Stimulated activated CD4-positive, alpha-beta T cell treated with anti-CD3 and anti-CD28 coated beads, Interleukin-4, amount 100 ng/mL, for 48 hours (primary cell): ENCODE measurements around the gene GALNTL6.
A peak's percentile ranks its signal among the peaks of the same experiment; 100 is the strongest.

Experiments used
- DNase-seq, 2 donors: peaks; one replicate each; pipeline ENCODE4 v3.0.0-alpha.2; 2020; ENCODE audit warnings: low read depth in 2 of 2

GALNTL6 gene

GRCh38 chr4:172983631-172984030, 1170.4 kb downstream of the GALNTL6 start:
- no peak for DNase-seq

GRCh38 chr4:172985552-172985951, 1172.3 kb downstream of the GALNTL6 start:
- no peak for DNase-seq

- DNase-seq: no peak
Observed at GRCh38 chr4:172986114-172986513, 1172.9 kb downstream of the GALNTL6 start.

GRCh38 chr4:172989984-172990820, 1177.0 kb downstream of the GALNTL6 start:
- DNase-seq: no peak

GRCh38 chr4:172992648-172993378, 1179.6 kb downstream of the GALNTL6 start:
- DNase-seq: no peak

- no peak for DNase-seq
Observed at GRCh38 chr4:172995161-172995560, 1182.0 kb downstream of the GALNTL6 start.

GRCh38 chr4:172995704-172996103, 1182.5 kb downstream of the GALNTL6 start:
- no peak for DNase-seq

- DNase-seq: no peak
Observed at GRCh38 chr4:172996571-172997216, 1183.5 kb downstream of the GALNTL6 start.

- no peak for DNase-seq
Observed at GRCh38 chr4:172997217-172997609, 1184.0 kb downstream of the GALNTL6 start.

- no peak for DNase-seq
Observed at GRCh38 chr4:172997856-172998255, 1184.7 kb downstream of the GALNTL6 start.

GRCh38 chr4:172998527-172999469, 1185.6 kb downstream of the GALNTL6 start:
- DNase-seq: no peak

GRCh38 chr4:173001571-173001970, 1188.4 kb downstream of the GALNTL6 start:
- DNase-seq: no peak

GRCh38 chr4:173002830-173003561, 1189.8 kb downstream of the GALNTL6 start:
- no peak for DNase-seq

GRCh38 chr4:173005912-173006633, 1192.9 kb downstream of the GALNTL6 start:
- no peak for DNase-seq

GRCh38 chr4:173008436-173008835, 1195.2 kb downstream of the GALNTL6 start:
- no peak for DNase-seq

- no peak for DNase-seq
Observed at GRCh38 chr4:173009129-173009823, 1196.1 kb downstream of the GALNTL6 start.

GRCh38 chr4:173012608-173013007, 1199.4 kb downstream of the GALNTL6 start:
- DNase-seq: no peak

GRCh38 chr4:173013232-173013930, 1200.2 kb downstream of the GALNTL6 start:
- DNase-seq: peak; percentile 22 to 34

- DNase-seq: no peak
Observed at GRCh38 chr4:173014113-173014558, 1200.9 kb downstream of the GALNTL6 start.
